HEK293 (cell line): Measurements from ENCODE around the gene DLGAP3.
A peak's percentile ranks its signal among the peaks of the same experiment; 100 is the strongest.

ENCODE experiments used
- CTCF ChIA-PET: fragments of 350-600 bp; formaldehyde crosslinking; extraction: SDS; loops from one replicate; lab custom pipeline; 2021; ENCODE audit warnings: antibody characterized with exemption; lab: Yijun Ruan, JAX
- POLR2A ChIA-PET: fragments of 300-600 bp; formaldehyde crosslinking; extraction: SDS; loops from one replicate; lab custom pipeline; 2020; ENCODE audit warnings: antibody characterized with exemption, inconsistent platforms; lab: Yijun Ruan, JAX
- H3K27ac ChIP-seq: fragments of 200-500 bp; sonication (Bioruptor generic); 2 replicates; pipeline ENCODE4 v1.5.1; 2014; ENCODE audit warnings: low read depth, low read length, control low read depth, inconsistent platforms; ENCODE audit errors: extremely low read depth
- H3K36me3 ChIP-seq, 2 experiments: fragments of 200-500 bp in 1 of 2; sonication (Bioruptor generic) in 1 of 2; 1 replicate in 1 of 2; 2 replicates in 1 of 2; pipeline ENCODE4 v1.5.1; 2014 to 2017; ENCODE audit warnings: inconsistent platforms in 2 of 2, low read length in 2 of 2; ENCODE audit not compliant: control insufficient read depth in 2 of 2, insufficient read depth in 1 of 2
- H3K4me1 ChIP-seq: fragments of 200-500 bp; sonication (Bioruptor generic); 2 replicates; pipeline ENCODE4 v1.5.1; 2014; ENCODE audit warnings: mild to moderate bottlenecking, low read length, inconsistent platforms; ENCODE audit not compliant: control insufficient read depth, insufficient read depth
- H3K4me3 ChIP-seq: 2 replicates; pipeline ENCODE4 v1.5.1; 2011; ENCODE audit warnings: low read depth, mild to moderate bottlenecking, control low read depth, low read length, moderate library complexity
- H3K9me3 ChIP-seq: fragments of 200-500 bp; sonication (Bioruptor generic); 2 replicates; pipeline ENCODE4 v1.5.1; 2014; ENCODE audit warnings: low read depth, low read length, inconsistent platforms; ENCODE audit not compliant: control insufficient read depth, insufficient read depth
- GLI2 ChIP-seq: fragments of 450-650 bp; formaldehyde crosslinking; IDR thresholded peaks from 2 replicates; pipeline ENCODE4; 2017; ENCODE audit warnings: missing biosample characterization, missing genetic modification characterization, low read depth, borderline replicate concordance
- ZBTB44 ChIP-seq: fragments of 450-650 bp; IDR thresholded peaks from 2 replicates; pipeline ENCODE4 v1.5.1; 2018; ENCODE audit warnings: missing biosample characterization, mild to moderate bottlenecking, missing genetic modification characterization
- ZFP41 ChIP-seq: fragments of 450-650 bp; formaldehyde crosslinking; IDR thresholded peaks from 2 replicates; pipeline ENCODE4 v1.5.1; 2016; ENCODE audit warnings: missing biosample characterization, missing genetic modification characterization, borderline replicate concordance
- ZNF10 ChIP-seq: fragments of 450-650 bp; formaldehyde crosslinking; IDR thresholded peaks from 2 replicates; pipeline ENCODE4 v1.5.1; 2017; ENCODE audit warnings: missing biosample characterization, missing genetic modification characterization
- ZNF146 ChIP-seq: fragments of 450-650 bp; formaldehyde crosslinking; IDR thresholded peaks from 2 replicates; pipeline ENCODE4 v1.5.1; 2016; ENCODE audit warnings: missing biosample characterization, missing genetic modification characterization
- ZNF175 ChIP-seq: fragments of 450-650 bp; formaldehyde crosslinking; IDR thresholded peaks from 2 replicates; pipeline ENCODE4 v1.5.1; 2016; ENCODE audit warnings: missing biosample characterization, missing genetic modification characterization
- ZNF248 ChIP-seq: fragments of 450-650 bp; formaldehyde crosslinking; IDR thresholded peaks from 2 replicates; pipeline ENCODE4 v1.5.1; 2017; ENCODE audit warnings: missing biosample characterization, missing genetic modification characterization
- ZNF311 ChIP-seq: fragments of 450-650 bp; formaldehyde crosslinking; IDR thresholded peaks from 2 replicates; pipeline ENCODE4 v1.5.1; 2017; ENCODE audit warnings: missing biosample characterization, missing genetic modification characterization, borderline replicate concordance
- ZNF341 ChIP-seq: fragments of 450-650 bp; formaldehyde crosslinking; IDR thresholded peaks from 2 replicates; pipeline ENCODE4; 2016; ENCODE audit warnings: low read depth, missing biosample characterization, missing genetic modification characterization
- ZNF433 ChIP-seq: fragments of 450-650 bp; formaldehyde crosslinking; IDR thresholded peaks from 2 replicates; pipeline ENCODE4 v1.5.1; 2016; ENCODE audit warnings: missing biosample characterization, missing genetic modification characterization, low read depth
- ZNF449 ChIP-seq: fragments of 450-650 bp; formaldehyde crosslinking; IDR thresholded peaks from 2 replicates; pipeline ENCODE4 v1.5.1; 2017; ENCODE audit warnings: missing biosample characterization, mild to moderate bottlenecking, missing genetic modification characterization, moderate library complexity
- ZNF518A ChIP-seq: fragments of 450-650 bp; formaldehyde crosslinking; conservative IDR thresholded peaks from 2 replicates; pipeline ENCODE4 v1.5.1; 2016; ENCODE audit warnings: low read depth, missing biosample characterization, missing genetic modification characterization
- ZNF544 ChIP-seq: fragments of 450-650 bp; formaldehyde crosslinking; IDR thresholded peaks from 2 replicates; pipeline ENCODE4 v1.5.0; 2017; ENCODE audit warnings: missing biosample characterization, missing genetic modification characterization
- ZNF555 ChIP-seq: fragments of 450-650 bp; formaldehyde crosslinking; conservative IDR thresholded peaks from 2 replicates; pipeline ENCODE4 v1.5.1; 2017; ENCODE audit warnings: missing biosample characterization, mild to moderate bottlenecking, missing genetic modification characterization, inconsistent platforms
- ZNF654 ChIP-seq: fragments of 450-650 bp; formaldehyde crosslinking; IDR thresholded peaks from 2 replicates; pipeline ENCODE4 v1.5.1; 2016; ENCODE audit warnings: low read depth, missing biosample characterization, missing genetic modification characterization
- ZNF830 ChIP-seq: fragments of 450-650 bp; IDR thresholded peaks from 2 replicates; pipeline ENCODE4 v1.5.0; 2018; ENCODE audit warnings: missing biosample characterization, missing genetic modification characterization, low read depth, mild to moderate bottlenecking, moderate library complexity
- ZSCAN30 ChIP-seq: fragments of 450-650 bp; IDR thresholded peaks from 2 replicates; pipeline ENCODE4 v1.5.1; 2018; ENCODE audit warnings: missing biosample characterization, mild to moderate bottlenecking, missing genetic modification characterization, moderate library complexity
- TF ChIP-seq, protein P1 (sequence below): fragments of 450-650 bp; formaldehyde crosslinking; IDR thresholded peaks from 2 replicates; pipeline ENCODE4 v1.5.1; 2016; ENCODE audit warnings: missing biosample characterization, missing genetic modification characterization
- TF ChIP-seq, protein P2 (sequence below): fragments of 450-650 bp; formaldehyde crosslinking; IDR thresholded peaks from 2 replicates; pipeline ENCODE4 v1.5.1; 2016; ENCODE audit warnings: missing biosample characterization, missing genetic modification characterization, low read depth

Gene DLGAP3

GRCh38 chr1:34876406-34876805, 53.0 kb downstream of the DLGAP3 start:
- Histone ChIP-seq H3K4me1 (no peaks in the 10 kb centered on the region), H3K4me3 (no peak overlapping the region), H3K9me3 (no peaks in the 10 kb centered on the region), H3K36me3 (no peaks in the 10 kb centered on the region), H3K27ac (no peak overlapping the region)
- 0 out of 2 replicates have a peak, but pooled peaks have one; percentile 22 for TF ChIP-seq ZNF449 (tag by site-specific recombination)
- no peak for TF ChIP-seq ZNF518A (tag by site-specific recombination)
- TF ChIP-seq ZNF248 (tag by site-specific recombination), result no peak
- ChIA-PET POLR2A (no interaction called here), CTCF (no interaction called here)

DNA sequence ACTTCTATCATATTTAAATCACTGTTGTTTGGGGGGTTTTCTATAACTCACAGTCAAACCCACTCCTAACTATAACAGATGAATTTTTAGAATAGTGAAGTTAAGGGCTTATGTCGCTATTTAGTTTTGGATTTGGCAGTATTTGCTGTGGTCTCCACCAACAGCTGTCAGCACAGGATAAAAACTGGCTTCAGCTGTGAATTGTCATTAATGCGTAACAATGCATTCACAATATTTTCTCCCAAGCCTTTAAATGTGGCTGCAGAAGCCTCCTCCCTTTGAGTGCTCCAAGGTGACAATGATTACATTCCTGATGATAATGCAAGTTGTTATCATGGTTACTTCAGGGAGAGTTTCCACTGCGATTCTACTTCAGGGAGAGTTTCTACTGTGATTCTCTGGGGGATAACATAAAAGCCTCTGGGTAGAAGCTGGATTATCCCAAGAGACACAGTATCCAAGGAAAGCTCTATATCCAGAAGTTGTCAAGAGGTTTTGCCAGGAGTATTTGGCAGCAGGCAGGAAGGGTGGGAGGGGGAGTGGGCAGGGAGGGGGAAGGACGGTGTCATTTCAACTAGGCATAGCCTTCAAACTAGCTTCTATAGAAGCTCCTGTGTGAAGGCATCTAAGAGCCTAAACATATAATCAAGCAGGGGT, 55.0 kb downstream of the DLGAP3 start:
- POLR2A ChIA-PET, result interaction anchor here (0.7 kb wide), 1 partner anchor 8 kb away, joined by 3 read pairs; no protein-coding TSS in a partner anchor
- no peak overlapping the region for H3K4me3 ChIP-seq
- TF ChIP-seq ZFP41 (tag by site-specific recombination) (no peak), GLI2 (tag by site-specific recombination) (no peak), ZNF10 (no peak), ZNF175 (tag by site-specific recombination) (no peak), ZBTB44 (tag by site-specific recombination) (no peak), ZNF654 (no peak), ZNF555 (no peak)
- TF ChIP-seq, protein P1, sequence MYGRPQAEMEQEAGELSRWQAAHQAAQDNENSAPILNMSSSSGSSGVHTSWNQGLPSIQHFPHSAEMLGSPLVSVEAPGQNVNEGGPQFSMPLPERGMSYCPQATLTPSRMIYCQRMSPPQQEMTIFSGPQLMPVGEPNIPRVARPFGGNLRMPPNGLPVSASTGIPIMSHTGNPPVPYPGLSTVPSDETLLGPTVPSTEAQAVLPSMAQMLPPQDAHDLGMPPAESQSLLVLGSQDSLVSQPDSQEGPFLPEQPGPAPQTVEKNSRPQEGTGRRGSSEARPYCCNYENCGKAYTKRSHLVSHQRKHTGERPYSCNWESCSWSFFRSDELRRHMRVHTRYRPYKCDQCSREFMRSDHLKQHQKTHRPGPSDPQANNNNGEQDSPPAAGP (tag by site-specific recombination), result no peak
- H3K4me1 ChIP-seq, result no peaks in the 10 kb centered on the region
- H3K27ac ChIP-seq, result no peak overlapping the region
- CTCF ChIA-PET, result interaction anchor here (0.8 kb wide), 1 partner anchor 8 kb away, joined by 3 read pairs; no protein-coding TSS in a partner anchor
- no peaks in the 10 kb centered on the region for H3K36me3 ChIP-seq
- H3K9me3 ChIP-seq, result no peaks in the 10 kb centered on the region

GRCh38 chr1:34872133-34872503, 57.3 kb downstream of the DLGAP3 start:
- no peak overlapping the region for H3K4me3 ChIP-seq
- POLR2A ChIA-PET, result no interaction called here
- no peaks in the 10 kb centered on the region for H3K36me3 ChIP-seq
- no peaks in the 10 kb centered on the region for H3K4me1 ChIP-seq
- no peaks in the 10 kb centered on the region for H3K9me3 ChIP-seq
- CTCF ChIA-PET, result interaction anchor here (1.0 to 1.9 kb wide), 2 partner anchors 12 to 19 kb away, joined by 3 to 8 read pairs; partner anchors contain the start of gene SMIM12
- no peak overlapping the region for H3K27ac ChIP-seq
- TF ChIP-seq ZNF433 (no peak), ZNF146 (tag by site-specific recombination) (no peak), ZNF544 (tag by site-specific recombination) (no peak), ZNF341 (tag by site-specific recombination) (no peak), ZNF311 (tag by site-specific recombination) (no peak), ZSCAN30 (no peak), ZNF830 (tag by site-specific recombination) (no peak)
- TF ChIP-seq, protein P1 (tag by site-specific recombination), result no peak
- TF ChIP-seq, protein P2, sequence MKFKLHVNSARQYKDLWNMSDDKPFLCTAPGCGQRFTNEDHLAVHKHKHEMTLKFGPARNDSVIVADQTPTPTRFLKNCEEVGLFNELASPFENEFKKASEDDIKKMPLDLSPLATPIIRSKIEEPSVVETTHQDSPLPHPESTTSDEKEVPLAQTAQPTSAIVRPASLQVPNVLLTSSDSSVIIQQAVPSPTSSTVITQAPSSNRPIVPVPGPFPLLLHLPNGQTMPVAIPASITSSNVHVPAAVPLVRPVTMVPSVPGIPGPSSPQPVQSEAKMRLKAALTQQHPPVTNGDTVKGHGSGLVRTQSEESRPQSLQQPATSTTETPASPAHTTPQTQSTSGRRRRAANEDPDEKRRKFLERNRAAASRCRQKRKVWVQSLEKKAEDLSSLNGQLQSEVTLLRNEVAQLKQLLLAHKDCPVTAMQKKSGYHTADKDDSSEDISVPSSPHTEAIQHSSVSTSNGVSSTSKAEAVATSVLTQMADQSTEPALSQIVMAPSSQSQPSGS (tag by site-specific recombination), result no peak
